Body of pancreas (tissue), 4 donors: ENCODE data around the gene MCCC1.

ENCODE experiments used
- POLR2A ChIP-seq, 3 donors: fragments of 450-650 bp; IDR thresholded peaks; one replicate each; pipeline ENCODE4 v1.6.1; 2016; ENCODE audit warnings: antibody characterized with exemption in 3 of 3, mild to moderate bottlenecking in 2 of 3
- TF ChIP-seq, protein P1 (sequence below), 7 experiments: fragments of 450-650 bp in 4 of 7; fragments of 200-600 bp in 3 of 7; sonication (generic) in 3 of 7; IDR thresholded peaks; one replicate each; pipeline ENCODE4 v1.5.1; 2016 to 2019; ENCODE audit warnings: antibody characterized with exemption in 7 of 7

DNA sequence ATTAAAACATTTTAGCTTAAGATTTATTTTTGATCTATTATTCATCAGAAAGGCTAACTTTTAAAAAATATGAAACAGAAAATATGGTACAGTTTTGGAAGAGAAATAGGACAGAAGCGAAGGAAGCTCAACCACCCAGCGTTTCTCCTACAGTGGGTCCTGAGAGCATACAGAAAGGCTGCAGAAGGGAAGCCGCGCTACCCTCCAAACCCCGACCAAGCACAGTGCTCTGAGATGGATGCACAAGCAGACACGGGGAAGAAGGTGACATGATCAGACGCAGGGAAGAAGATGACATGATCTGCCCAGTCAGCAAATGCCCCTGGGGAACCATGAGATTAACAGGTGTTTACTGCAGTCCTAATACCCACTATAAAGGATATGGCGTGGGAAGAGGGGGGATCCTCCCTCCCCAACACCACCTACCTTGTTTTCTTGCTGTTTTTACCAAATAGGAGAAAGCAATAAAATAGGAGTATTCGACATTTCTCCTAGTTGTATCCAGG is 133.4 kb downstream of the MCCC1 start:
- TF ChIP-seq POLR2A (IDR thresholded peaks at IDR 0.05), result no peak
- TF ChIP-seq, protein P1, sequence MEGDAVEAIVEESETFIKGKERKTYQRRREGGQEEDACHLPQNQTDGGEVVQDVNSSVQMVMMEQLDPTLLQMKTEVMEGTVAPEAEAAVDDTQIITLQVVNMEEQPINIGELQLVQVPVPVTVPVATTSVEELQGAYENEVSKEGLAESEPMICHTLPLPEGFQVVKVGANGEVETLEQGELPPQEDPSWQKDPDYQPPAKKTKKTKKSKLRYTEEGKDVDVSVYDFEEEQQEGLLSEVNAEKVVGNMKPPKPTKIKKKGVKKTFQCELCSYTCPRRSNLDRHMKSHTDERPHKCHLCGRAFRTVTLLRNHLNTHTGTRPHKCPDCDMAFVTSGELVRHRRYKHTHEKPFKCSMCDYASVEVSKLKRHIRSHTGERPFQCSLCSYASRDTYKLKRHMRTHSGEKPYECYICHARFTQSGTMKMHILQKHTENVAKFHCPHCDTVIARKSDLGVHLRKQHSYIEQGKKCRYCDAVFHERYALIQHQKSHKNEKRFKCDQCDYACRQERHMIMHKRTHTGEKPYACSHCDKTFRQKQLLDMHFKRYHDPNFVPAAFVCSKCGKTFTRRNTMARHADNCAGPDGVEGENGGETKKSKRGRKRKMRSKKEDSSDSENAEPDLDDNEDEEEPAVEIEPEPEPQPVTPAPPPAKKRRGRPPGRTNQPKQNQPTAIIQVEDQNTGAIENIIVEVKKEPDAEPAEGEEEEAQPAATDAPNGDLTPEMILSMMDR (IDR thresholded peaks at IDR 0.05), result no peak
